HG02938 (cell line): ENCODE results near the gene CLEC11A.
"Not testable (repeated sequence)": the region's sequence is repeated elsewhere in the genome, so short reads cannot be mapped to it uniquely, and the experiment has no call there.

Source experiments
- ATAC-seq: cut with Tn5 transposase; IDR thresholded peaks from one replicate; pipeline ENCODE4 v1.9.1; 2021; ENCODE audit warnings: mild to moderate bottlenecking, moderate library complexity; ENCODE audit not compliant: unreplicated experiment

The CLEC11A gene

DNA sequence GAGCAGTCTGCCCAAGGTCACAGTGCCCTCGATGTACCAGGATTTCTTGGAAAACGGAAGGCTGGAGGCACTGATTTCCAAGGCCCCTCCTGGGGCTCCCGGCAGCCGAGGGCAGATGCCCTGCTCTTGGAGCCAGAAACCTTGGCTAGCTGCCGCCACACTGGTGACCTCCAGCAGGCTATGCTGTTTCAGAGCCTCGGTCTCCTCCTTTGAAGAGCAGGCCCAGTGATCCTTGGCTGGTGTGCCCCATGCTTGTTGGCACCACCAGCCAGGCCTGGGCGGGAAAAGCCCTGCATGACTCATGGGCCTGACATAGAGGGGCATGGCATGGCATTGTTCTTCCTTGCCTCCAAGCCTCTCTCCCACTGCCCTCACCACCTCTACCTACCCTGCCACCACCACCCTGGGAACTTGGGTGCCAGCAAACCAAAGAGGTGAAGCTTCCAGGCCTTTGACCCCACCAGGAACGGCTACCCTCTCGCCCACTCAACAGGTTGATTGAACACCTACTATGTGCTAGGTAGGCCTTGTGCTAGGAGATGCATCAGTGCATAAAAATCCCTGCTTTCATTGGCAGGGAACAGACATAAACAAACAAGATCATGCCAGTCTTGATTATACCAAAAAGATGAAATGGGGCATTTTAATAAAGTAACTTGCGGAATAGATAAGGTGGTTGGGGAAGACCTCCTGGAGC, 1.6 kb upstream of the CLEC11A start:
- ATAC-seq, result no peak

DNA sequence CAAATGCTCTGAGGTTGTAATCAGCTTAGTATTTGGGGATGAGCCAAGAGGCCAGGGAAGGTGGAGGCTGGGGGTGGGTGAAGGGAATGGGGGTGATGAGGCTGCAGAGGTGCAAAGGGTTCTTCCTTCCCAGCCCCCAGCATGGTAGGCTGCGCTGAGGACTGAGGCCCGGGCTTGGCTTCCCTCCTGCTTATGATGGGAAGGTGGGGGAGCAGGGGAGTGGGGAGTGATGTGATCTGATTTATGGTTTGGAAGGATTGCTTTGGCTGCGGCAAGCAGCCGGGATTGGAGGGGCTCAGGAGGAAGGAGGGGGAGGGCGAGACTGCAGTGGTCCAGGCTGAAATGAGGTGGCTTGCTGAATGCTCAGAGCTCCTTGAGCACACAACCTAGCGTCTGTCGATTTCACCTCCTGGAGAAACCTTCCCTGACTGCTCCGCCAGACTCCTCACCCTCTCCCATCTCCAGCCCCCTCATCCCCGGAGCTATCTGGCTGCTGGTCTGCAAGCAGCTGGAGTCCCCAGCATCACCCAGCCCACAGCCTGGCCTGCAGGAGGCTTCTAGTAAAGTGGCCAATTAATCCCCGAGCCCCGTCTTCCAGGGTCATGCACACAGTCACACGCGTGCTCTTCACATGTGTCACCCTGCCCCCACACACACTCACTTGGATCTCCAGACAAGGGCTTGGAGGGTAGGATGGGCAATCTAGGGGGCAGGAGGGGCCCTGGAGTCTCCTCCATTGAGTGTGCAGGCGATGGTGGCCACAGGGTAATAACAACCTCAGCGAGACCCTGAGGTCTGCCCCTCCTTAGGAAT, 757 bp upstream of the CLEC11A start:
- no peak for ATAC-seq

DNA sequence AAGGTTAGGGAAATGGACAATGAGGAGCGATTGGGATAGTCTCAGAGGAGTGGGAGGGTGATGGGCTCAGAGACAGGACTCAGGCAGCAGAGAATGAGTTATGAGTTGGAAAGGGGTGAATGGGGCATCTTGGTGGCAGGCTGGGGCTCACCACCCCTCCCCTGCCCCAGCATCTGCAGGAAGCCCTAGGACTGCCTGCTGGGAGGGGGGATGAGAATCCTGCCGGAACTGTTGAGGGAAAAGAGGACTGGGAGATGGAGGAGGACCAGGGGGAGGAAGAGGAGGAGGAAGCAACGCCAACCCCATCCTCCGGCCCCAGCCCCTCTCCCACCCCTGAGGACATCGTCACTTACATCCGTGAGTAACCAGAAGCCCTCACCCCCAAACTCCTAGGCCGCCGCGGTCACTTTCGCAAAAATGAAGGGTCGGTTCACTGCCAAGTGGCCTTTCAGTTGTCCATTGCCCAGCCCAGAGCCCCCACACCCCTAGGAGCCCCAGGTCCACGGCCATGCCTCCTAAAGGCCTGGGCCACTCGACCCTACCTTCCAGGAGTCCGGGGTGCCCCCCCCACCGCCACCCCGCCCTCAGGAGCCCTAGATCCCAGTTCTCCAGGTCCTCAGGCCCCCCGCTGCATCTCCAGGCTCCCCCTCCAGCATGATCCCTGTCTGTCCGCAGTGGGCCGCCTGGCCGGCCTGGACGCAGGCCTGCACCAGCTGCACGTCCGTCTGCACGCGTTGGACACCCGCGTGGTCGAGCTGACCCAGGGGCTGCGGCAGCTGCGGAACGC, 764 bp downstream of the CLEC11A start:
- ATAC-seq, result no peak

DNA sequence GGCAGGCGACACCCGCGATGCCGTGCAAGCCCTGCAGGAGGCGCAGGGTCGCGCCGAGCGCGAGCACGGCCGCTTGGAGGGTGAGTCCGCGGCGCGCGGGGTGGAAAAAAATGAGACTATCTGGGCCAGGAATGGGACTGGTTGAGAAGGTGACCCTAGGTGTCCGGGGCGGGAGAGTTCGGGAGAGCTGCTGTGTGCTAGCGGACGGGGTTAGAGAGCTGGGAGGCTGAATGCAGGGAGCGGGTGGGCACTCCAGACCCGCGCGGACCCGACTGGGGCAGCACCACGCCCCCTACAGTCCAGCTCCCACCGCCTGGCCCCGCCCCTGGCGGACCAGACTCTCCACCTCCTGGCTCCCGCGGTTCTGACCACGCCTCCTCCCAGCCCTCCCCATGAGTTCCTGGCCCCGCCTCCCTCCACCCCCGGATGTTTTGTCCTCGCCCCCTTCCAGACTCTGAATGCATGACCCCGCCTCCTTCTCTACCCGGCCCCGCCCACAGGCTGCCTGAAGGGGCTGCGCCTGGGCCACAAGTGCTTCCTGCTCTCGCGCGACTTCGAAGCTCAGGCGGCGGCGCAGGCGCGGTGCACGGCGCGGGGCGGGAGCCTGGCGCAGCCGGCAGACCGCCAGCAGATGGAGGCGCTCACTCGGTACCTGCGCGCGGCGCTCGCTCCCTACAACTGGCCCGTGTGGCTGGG, 1.5 kb downstream of the CLEC11A start:
- peak; percentile 68 for ATAC-seq

DNA sequence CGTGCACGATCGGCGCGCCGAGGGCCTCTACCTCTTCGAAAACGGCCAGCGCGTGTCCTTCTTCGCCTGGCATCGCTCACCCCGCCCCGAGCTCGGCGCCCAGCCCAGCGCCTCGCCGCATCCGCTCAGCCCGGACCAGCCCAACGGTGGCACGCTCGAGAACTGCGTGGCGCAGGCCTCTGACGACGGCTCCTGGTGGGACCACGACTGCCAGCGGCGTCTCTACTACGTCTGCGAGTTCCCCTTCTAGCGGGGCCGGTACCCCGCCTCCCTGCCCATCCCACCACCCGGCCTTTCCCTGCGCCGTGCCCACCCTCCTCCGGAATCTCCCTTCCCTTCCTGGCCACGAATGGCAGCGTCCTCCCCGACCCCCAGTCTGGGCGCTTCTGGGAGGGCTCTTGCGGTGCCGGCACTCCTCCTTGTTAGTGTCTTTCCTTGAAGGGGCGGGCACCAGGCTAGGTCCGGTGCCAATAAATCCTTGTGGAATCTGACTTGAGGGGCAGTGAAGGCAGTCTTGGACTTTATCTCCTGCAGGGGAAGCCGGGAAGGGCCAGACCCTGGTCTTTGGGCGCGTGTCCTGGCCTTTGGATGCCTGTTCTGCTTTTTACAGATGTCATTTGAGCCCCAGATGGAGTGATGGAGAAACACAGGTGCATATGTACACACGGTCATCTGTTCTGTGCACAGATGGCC, 2.2 kb downstream of the CLEC11A start:
- ATAC-seq, result no peak

DNA sequence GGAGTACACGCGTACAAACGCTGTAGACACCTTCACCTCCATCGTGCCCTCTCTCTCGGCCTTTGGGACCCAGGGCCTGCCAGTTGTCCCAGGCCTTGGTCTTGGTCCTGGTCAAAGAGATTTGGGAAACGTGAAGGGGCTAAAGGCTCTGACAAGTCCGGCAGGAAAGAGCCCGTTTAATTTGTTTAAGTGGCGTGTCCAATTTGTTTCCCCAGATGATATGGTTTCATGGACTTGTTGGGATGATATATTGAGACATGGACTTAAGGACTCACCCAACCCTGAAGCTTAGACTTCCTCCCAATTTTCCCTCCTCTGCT, 2.7 kb downstream of the CLEC11A start:
- ATAC-seq, result no peak

DNA sequence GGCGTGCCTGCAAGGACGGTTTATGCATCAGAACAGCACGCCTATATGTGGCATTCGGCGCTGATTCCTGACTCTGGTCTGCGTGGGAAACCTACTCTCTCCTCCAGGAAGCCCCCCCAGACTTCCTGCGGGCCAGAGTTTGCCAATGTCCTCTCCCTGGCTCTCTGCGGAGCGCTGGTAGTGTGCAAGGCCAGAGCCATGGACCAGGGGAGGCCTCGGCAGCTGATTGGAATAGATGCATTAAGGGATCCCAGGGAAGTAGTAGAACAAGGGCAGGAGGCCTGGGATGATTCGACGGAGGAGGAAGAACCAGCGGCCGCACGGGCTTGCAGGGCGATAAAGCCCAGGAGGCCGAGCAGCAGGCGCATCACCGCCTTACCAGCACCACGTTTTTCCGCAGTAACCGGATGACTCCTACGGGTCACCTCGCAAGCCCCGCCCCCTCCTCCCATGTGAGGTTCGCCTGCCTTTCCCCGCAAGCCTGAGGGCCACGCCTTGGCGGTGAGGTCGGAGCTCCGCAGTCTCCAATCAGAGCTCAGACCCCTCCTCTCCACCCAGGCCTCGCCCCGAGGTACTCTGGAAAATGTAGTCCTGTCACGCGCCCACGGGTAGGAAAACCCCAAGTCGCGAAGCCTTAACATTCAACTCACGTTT, 5.0 kb downstream of the CLEC11A start:
- ATAC-seq, result no peak

DNA sequence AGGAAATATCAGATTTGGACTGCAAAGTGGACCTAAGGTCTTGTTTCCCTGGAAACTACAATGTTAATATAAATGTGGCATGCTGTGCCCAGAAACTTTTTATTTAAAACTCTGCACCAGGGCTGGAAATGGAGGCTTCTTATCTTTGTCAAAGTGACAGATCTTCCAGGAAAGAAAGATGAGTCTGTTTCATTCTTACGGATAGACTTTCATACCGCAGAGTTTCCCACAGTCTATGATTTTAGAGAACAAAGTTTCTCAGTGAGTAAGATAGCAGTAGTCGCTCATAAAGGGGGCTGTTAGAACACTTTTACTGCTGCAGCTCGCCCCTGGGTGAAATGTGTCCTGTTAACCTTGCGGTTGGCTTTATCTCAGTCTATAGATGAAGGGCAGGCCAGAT, 6.7 kb downstream of the CLEC11A start:
- no peak for ATAC-seq

DNA sequence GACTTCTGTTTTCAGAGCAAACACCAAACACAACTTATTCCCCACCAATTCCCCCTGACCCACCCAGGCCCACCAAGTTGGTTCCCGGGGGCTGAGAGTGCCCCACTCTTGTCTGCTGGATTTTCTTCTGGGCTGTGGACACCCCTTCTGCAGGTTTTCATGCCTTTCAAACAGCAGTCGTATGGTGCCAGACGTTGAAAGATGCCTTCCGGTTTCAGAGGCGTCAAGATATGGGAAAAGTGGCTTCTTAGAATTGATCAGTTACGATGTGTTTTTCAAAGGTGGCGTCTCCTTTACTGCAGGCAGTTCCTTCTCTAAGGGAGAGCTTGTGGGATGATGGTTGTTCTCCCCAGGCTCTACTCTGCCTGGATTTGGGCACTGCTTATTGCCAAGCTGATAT, 12.7 kb downstream of the CLEC11A start:
- no peak for ATAC-seq

DNA sequence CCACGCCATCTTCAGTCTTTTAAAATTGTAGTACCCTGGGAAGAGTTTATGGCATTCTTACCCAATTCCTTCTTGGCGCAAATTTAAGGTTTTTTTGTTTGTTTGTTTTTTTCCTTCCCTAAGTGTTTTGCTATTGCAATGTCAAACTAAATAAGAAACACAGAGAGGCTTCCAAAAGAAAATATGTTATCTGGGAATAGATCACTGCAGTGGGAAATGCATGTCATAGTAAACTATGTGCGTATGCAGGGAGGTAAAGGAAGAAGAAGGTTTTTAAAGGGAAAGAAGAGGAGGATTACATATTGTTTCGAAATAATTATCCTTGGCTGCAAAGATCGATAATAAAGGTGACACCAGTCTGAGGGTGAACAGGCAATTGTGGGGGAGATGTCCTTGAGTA, 13.2 kb downstream of the CLEC11A start:
- no peak for ATAC-seq

DNA sequence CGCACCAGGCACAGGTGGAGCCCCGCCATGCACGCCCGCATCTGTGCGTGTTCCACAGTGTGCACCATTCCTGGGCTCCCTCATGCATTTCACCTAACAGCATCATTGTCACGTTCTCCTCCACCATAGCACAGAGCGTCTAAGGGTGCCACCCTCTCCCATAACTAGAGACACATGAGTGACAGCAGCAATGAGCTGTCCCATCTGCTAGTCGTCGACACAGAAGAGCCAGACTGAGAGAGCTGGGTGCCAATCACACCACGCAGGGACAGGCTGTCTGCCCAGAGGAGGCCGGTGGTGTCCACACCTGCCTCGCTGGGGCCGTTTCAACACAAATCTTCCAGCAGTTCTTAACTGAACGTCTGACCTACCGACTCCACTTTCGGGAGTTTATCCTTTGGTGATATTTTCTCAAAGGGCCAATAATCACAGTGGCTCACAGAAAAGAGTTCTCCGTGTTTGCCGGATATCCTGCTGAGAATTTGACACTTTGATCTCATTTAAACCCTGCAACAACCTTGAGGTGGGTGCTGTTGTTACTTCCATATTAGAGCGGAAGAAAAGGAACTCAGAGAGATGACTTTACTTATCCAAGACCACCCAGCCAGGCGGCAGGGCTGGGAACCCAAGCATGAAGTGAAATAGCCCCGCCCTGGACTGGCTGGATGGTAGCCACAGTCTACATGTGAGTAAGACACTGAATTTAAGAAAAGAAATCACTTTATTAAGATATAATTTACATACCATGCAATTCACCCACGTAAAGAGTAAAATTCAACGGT, 16.2 kb downstream of the CLEC11A start:
- ATAC-seq, result no peak

DNA sequence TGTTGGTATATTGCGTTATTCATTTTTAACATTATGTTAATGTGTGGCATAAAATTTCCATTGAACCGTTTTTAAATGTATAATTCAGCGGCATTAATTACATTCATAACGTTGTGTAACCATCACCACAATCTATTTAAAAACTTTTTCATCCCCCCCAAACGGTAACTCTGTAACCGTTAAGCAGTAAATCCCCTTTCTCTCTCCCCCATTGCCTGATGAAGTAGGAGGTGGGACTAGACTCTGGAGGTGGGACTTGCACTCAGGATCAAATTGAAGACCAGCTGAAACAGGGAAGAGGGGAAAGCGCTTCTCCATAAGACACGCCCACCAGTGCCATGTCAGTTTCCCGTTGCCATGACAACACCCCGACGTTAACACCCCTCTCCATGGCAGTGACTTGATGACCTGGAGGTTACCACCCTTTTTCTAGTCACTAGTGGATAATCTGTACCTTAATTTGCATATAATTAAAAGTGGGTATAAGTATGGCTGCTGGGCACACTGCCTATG, 16.8 kb downstream of the CLEC11A start:
- no peak for ATAC-seq

DNA sequence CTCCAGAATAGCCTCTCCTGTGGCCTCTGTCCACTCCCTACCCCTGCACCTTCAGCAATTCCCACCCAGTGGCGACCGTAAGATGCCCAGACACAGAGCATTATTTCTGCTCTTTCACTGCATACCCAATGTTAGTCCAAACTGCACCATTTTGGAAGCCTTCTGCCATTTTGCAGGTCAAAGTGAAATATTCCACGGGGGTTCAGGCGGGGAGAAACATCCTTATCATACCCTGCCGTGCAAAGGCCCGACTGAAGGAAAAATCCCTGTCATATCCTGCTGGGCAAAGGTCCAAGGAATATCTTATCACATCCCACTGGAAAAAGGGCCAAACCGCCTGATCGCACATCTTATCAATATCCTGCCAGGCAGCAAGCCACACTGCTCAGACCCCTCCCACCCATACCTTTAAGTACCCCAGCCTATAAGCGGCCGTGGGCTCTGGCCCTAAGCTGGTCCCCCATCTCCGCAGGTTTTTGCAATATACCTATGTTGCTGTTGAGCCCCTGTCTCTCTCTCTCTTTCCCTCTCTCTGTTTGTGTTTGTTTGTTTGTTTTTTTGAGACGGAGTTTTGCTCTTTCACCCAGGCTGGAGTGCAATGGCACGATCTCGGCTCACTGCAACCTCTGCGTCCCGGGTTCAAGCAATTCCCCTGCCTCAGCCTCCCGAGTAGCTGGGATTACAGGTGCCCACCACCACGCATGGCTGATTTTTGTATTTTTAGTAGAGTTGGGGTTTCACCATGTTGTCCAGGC, 18.2 kb downstream of the CLEC11A start:
- ATAC-seq, result no peak

DNA sequence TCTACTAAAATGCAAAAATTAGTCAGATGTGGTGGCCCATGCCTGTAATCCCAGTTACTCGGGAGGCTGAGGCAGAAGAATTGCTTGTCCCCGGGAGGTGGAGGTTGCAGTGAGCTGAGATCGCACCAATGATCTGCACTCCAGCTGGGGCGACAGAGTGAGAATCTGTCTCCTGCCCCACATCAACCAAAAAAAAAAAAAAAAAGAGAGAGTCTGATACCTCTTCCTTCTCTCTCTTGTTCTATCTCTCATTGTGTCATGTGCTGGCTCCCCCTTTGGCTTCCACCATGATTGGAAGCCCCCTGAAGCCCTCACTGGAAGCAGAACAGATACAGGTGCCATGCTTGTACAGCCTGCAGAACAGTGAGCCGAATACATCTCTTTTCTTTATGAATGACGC, 20.4 kb downstream of the CLEC11A start:
- ATAC-seq, result no peak

DNA sequence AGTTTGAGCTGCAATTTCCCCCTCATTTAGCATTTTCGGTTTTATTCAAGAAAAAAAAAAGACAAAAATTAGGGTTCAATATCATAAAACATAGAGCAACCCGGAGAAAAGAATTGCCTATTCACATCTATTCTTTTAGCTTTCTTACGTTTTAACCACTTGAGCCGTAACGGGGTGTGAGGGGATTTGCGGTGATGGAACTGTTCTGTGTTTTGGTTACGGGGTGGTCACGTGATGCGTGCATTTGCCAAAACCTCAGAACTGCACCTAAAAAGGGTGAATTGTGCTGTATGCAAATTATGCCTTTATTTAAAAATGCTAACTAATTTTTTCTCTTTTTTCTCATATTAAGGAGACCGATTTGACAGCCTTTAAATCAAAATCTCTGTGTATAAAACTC, 22.1 kb downstream of the CLEC11A start:
- ATAC-seq, result no peak

DNA sequence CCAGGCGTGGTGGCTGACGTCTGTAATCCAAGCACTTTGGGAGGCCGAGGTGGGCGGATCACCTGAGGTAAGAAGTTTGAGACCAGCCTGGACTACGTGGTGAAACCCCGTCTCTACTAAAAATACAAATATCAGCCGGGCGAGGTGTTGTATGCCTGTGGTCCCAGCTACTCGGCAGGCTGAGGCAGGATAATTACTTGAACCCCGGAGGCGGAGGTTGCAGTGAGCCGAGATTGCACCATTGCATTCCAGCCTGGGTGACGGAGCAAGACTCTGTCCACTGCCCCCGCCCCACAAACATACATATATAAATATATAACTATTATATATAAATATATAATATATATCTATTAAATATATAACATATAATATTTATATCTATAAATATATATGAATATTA, 24.0 kb downstream of the CLEC11A start:
- not testable (repeated sequence) for ATAC-seq

DNA sequence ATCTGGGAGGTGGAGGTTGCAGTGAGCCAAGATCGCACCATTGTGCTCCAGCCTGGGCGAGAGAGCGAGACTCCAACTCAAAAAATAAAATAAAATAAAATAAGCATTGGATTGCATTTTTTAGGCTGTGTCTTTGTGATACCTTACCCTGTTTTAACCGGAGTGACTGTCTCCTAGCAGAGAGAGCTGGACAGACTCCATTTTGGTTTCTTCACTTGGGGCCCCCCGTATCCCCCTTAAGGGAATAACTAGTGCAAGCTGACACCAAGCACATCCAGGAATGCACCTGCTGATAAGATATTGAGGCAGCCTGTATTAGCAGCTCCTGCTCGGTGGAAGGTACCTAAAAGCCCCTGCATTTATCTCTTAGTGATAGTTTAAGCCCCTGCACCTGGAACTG, 26.3 kb downstream of the CLEC11A start:
- no peak for ATAC-seq

DNA sequence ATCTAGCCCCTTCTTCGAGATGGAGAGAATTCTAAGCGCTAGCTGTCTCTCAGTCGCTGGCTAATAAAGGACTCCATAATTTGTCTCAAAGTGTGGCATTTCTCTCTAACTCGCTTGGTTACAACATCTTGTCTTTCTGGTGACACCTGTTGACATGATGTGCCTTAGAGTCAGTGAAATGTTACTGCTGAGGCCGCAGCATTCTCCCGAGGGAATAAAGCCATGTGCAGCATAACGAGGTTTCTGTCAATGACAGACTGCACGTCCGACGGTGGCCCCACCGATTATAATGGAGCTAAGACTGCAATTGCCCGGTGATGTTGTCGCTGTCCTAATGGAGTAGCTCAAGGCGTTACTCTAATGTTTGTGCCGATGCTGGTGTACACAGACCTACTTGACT, 26.8 kb downstream of the CLEC11A start:
- no peak for ATAC-seq

DNA sequence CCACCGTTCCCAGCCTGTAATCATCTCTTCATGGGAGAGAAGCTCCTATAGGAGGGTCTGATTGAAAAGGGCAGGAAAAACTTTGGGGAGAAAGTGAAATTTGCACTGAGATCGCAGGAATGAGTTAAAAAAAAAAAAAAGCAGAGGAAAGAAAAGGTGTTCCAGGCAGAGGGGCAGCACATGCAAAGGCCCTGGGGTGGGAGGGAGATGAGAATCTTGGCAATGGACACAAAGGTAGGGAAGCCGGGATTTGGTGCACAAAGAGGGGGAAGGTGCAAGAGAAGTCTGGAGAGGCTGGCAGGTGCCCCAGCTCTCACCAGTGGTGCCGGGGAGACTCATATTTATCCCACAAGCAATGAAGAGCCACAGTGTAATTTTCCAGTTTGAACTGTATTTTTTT, 30.7 kb downstream of the CLEC11A start:
- no peak for ATAC-seq
